C4-2B (cell line): ENCODE results near the gene LIN28A.

Source experiments
- H3K27ac ChIP-seq: fragments of 450-650 bp; 2 replicates; pipeline ENCODE4 v1.5.1; 2017
- ZFX ChIP-seq: fragments of 450-650 bp; IDR thresholded peaks from 2 replicates; pipeline ENCODE4 v1.6.1; 2017
- TF ChIP-seq, protein P1 (sequence below): fragments of 450-650 bp; conservative IDR thresholded peaks from 2 replicates; pipeline ENCODE4 v1.5.1; 2017; ENCODE audit warnings: mild to moderate bottlenecking

The LIN28A gene

DNA sequence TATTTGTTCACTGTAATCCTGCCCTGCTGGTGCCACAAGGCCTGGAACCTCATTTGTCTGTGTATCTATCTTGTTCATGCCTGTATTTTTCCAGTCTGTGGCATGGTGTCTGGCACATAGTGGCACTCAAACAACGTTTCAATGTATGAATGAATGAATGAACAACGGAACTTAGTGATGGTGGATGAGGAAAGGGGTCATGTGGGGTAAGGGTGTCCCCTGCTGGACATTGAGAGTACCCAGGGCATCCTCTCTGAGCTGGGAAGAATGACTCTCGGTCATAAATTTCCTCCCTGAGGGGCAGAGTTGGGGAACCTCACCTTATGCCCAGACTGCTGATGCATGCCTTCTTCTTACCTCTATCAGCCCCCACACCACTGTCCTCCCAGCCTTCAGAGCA is 19.2 kb upstream of the LIN28A start:
- TF ChIP-seq ZFX, result no peak
- TF ChIP-seq, protein P1, sequence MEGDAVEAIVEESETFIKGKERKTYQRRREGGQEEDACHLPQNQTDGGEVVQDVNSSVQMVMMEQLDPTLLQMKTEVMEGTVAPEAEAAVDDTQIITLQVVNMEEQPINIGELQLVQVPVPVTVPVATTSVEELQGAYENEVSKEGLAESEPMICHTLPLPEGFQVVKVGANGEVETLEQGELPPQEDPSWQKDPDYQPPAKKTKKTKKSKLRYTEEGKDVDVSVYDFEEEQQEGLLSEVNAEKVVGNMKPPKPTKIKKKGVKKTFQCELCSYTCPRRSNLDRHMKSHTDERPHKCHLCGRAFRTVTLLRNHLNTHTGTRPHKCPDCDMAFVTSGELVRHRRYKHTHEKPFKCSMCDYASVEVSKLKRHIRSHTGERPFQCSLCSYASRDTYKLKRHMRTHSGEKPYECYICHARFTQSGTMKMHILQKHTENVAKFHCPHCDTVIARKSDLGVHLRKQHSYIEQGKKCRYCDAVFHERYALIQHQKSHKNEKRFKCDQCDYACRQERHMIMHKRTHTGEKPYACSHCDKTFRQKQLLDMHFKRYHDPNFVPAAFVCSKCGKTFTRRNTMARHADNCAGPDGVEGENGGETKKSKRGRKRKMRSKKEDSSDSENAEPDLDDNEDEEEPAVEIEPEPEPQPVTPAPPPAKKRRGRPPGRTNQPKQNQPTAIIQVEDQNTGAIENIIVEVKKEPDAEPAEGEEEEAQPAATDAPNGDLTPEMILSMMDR, result peak; percentile 57
- no peak overlapping the region; the same call in 1 of the 2 replicates for H3K27ac ChIP-seq

GRCh38 chr1:26395754-26396153 is 14.9 kb upstream of the LIN28A start:
- TF ChIP-seq, protein P1, result no peak
- no peak for TF ChIP-seq ZFX
- no peak overlapping the region for H3K27ac ChIP-seq

DNA sequence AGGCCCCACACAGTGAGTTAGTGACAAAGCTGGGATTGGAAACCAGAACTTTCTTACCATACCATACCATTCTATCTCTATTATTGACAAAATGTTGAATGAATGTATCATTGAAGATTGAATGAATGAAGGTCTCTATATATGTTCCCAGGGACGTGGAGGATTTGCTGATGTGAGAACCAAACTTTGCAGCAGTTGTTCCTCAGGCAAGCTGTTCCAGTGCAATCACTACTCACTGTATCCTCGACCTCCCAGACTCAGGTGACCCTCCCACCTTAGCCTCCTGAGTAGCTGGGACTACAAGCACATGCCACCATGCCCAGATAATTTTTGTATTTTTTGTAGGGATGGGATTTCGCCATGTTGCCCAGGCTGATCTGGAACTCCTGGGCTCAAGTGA is 11.6 kb upstream of the LIN28A start:
- TF ChIP-seq, protein P1, result no peak
- no peak for TF ChIP-seq ZFX
- H3K27ac ChIP-seq, result no peak overlapping the region

GRCh38 chr1:26401891-26402290 is 8.7 kb upstream of the LIN28A start:
- TF ChIP-seq ZFX, result no peak
- TF ChIP-seq, protein P1, result no peak
- no peak overlapping the region for H3K27ac ChIP-seq

DNA sequence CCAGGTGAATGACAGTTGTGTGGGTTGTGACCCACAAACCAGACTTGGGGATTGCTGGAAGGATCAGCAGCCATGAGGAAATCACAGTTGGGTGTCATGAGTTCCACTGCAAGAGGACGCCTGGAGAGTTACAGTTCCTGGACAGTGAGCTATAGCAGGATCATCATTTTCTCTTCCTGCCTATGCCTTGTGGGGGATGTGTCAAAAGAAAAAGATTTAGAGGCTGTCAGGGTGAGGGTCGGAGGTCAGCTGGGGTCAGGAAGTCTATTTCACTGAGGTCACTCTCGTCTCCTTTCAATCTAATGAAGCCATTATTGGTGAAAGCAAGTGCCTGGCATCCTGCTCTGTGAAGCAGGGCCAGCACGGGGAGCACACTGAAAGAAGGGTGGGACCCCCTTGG is 7.0 kb upstream of the LIN28A start:
- no peak overlapping the region for H3K27ac ChIP-seq
- TF ChIP-seq, protein P1, result no peak
- no peak for TF ChIP-seq ZFX

- H3K27ac ChIP-seq, result no peak overlapping the region
- TF ChIP-seq ZFX, result no peak
- TF ChIP-seq, protein P1, result no peak
These were observed 6.0 kb upstream of the LIN28A start for GRCh38 chr1:26404641-26405040.

GRCh38 chr1:26405281-26405915 is 5.2 kb upstream of the LIN28A start:
- TF ChIP-seq, protein P1, result no peak
- H3K27ac ChIP-seq, result no peak overlapping the region
